SU-DHL-6 (cell line): ENCODE results near the gene TSPAN13.

Source experiments
- CTCF ChIP-seq: fragments of 200-600 bp; sonication (generic); IDR thresholded peaks from one replicate; pipeline ENCODE4 v1.5.1; 2017; ENCODE audit warnings: antibody characterized with exemption, mild to moderate bottlenecking, low read length, moderate library complexity; ENCODE audit not compliant: insufficient read depth, poor library complexity, severe bottlenecking
- EZH2phosphoT487 ChIP-seq: fragments of 200-600 bp; sonication (generic), shearing (Covaris generic); conservative IDR thresholded peaks from 2 replicates; pipeline ENCODE4 v1.6.1; 2018; ENCODE audit warnings: mild to moderate bottlenecking, antibody characterized with exemption, low read length, moderate library complexity, mixed read lengths

DNA sequence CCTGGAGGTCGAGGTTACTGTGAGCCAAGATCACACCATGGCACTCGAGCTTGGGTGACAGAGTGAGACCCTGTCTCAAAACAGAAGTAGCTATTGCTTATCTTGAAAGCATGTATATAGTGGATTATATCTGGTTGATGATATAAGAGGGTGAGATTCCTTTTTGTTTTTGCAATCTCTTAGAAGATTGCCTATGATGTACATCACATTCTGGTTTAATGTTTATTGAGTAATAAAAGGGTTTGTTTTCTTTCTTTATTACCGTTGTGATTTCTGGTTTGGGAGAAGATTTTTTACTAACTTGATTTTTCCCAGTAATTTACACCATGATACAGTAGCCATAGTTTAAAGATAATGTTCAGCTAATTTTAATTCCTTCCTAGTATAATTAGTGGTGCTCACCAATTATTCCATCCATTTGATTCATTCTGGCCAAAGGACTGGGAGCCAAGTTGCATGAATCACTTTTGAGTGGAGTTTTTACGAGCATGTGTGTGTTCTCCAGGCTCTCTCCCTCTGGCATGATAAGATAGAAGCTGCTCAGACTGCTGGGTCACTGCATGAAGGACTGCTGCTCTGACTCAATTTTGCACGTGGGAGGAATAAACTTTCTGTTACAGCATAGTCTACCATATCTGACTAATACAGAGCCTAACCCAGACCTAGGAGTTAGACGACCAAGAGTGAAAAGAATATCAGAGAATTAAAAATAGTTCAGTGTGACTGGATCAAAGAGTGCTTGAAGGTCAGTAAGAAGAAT, 13.5 kb upstream of the TSPAN13 start:
- no peak for TF ChIP-seq CTCF
- no peak for TF ChIP-seq EZH2phosphoT487
